GM18870 (cell line): ENCODE data around the gene C22orf39.
"Not testable (repeated sequence)": the region's sequence is repeated elsewhere in the genome, so short reads cannot be mapped to it uniquely, and the experiment has no call there.

Experiments used
- ATAC-seq: cut with Tn5 transposase; IDR thresholded peaks from one replicate; pipeline ENCODE4 v1.9.1; 2021; ENCODE audit warnings: moderate library complexity; ENCODE audit not compliant: unreplicated experiment

Gene C22orf39

GRCh38 chr22:19454156-19454555 lies 6.6 kb upstream of the C22orf39 start:
- no peak for ATAC-seq

DNA sequence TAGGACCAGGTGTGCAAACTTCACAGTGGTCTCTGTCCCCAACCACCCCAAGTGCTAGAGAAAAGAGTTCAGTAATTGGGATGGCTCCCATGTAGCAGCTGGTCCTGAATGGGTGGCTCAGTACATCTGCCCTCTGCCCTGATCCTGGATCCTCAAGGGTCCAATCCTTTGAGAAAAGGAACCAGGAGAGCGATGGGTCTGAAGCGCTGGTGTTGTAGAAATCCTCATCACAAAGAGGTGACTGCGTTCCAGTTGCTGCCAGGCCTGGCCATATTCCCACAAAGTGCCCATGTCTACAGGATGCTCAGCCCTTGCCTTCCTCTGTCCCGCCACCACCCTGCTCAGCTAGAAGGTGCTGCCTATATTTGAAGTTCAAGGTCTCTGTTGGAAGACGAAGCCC lies 6.2 kb upstream of the C22orf39 start:
- ATAC-seq, result no peak

- ATAC-seq, result no peak
Measured at GRCh38 chr22:19451570-19451969, 4.1 kb upstream of the C22orf39 start.

- ATAC-seq, result no peak
Measured at GRCh38 chr22:19450363-19451175, 3.1 kb upstream of the C22orf39 start.

DNA sequence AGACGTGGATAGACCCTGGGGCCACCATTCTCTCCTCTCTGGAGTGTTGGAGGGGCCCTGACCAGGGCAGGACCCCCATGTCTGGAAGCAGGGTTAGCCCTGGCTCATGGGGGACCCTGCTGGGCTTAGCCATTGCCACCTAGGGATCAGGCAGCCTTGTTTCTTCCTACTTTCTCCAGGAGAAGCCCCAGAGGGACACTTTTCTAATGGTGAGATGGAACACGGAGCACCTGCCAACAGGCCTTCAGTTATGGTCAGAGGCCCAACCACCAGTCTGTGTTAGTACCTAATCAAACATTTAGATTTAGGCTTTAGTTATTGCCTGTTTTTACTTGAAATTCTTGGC lies 1.9 kb upstream of the C22orf39 start:
- no peak for ATAC-seq

DNA sequence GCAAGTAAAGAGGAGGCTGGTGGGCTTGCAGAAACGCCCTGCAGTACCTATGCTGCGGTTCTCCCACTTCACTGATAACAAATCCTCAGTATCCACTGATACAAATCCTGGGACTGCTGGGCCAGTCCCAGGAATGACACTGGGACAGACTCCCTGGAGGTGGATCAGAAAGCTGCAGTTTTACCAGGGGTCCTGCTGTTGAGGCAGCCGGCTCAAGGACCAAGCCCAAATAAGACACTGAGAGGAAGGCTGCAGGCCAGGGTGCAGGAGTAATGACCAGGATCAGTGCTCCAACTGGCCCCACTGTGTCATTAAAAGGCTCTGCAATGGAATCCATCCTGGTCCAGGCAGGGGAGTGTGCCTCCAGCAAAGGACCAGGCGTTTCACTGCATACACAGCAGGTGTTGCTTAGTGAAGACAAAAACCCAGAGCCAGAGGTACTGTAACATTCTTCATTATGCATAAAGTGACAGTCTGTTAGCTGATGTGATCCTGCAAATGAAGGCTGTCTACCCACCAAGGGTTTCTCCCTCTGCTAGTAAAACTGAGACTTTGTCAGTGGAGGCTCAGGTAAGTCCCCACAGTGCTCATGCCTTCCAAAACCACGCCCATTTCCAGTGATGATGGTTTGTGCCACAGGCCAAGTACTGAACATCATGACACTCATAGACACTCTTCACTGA lies 1.4 kb upstream of the C22orf39 start:
- ATAC-seq, result no peak

DNA sequence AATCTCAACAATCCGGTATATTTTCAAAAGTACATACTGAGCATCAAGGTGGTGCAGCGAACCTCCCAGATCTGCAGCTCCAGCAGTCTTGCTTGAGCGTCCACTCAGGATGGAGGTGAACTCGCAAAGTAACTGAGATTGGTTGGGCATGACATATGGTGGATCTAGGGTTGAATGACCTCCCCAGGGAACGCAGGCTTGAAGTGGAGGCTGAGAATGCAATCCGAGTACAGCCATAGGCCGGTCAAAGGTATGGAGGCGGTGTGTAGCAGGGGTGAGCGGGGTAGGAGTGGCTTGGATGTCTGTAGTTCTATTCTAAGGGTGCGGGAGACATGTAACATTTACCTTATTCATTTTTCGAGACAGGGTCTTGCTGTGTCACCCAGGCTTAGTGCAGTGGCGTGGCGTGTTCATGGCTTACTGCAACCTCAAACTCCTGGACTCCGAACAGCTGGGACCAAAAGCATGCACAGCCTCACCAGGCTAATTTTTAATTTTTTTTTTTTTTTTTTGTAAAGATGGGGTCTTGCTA lies 631 bp upstream of the C22orf39 start:
- ATAC-seq, result peak; percentile 7

GRCh38 chr22:19446603-19447329 lies 745 bp downstream of the C22orf39 start:
- ATAC-seq, result no peak

DNA sequence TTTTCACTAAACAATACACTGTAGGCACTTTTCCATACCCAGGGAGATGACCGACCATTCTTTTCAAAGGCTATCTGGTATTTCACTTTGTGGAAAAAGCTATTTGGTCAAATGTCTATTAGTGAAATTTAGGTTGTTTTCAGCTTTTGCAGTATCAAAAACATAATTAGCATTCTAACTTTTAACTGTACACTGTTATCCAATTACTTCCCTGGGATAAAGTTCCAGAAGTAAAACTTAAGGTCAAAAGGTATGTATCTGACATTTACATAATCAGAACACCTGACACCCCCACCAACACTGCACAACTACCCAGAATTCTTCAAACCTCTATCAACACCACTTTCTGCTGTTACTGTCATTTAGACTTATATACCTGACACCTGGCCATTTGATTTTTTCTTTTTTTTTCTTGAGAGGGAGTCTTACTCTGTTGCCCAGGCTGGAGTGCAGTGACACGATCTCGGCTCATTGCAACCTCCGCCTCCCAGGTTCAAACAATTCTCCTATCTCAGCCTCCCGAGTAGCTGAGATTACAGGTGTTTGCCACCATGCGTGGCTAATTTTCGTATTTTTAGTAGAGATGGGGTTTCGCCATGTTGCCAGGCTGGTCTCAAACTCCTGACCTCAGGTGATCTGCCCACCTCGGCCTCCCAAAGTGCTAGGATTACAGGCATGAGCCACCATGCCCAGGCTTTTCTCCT lies 2.1 kb downstream of the C22orf39 start:
- not testable (repeated sequence) for ATAC-seq

- ATAC-seq, result no peak
Measured at GRCh38 chr22:19443544-19444211, 3.8 kb downstream of the C22orf39 start.

- ATAC-seq, result no peak
Measured at GRCh38 chr22:19442166-19442565, 5.3 kb downstream of the C22orf39 start.

- ATAC-seq, result no peak
Measured at GRCh38 chr22:19440411-19441195, 6.9 kb downstream of the C22orf39 start.

GRCh38 chr22:19438298-19438697 lies 9.2 kb downstream of the C22orf39 start:
- ATAC-seq, result no peak

- not testable (repeated sequence) for ATAC-seq
Measured at GRCh38 chr22:19436444-19437161, 10.9 kb downstream of the C22orf39 start.

DNA sequence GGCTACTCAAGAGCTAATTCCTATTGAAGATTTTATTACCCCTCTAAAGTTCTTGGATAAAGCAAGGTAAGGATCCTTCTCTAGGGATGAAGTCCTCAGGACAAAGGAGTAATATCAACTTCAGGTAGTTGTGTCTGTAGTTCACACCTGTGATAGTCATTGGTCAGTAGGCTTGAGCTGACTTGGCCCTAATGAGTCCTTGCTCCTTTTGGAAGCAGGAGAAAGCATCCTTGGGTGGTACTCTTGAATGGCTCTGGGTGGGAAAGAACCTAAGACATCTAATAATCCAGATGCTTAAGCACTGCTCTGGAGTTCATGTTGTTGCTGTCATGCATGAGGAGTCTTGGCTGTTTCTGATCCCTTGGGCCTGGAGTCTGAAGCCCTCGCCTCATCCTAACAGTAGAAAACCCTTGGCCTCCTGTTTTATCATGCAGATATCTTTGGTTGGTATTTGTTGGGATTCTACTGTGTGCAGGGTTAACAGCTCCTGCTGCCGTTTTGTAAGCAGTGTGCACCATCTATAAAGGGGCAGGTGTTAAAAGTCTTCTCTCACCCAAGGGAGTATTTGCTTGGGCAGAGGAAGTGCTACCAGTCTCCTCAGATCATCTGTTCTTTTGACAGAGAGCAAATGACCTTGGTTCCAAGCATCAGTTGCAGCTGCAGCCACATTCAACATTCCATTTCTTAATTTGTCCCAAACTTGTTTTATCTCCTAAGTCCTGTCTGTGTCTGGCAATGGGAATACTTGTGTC lies 12.5 kb downstream of the C22orf39 start:
- no peak for ATAC-seq

GRCh38 chr22:19434401-19434800 lies 13.1 kb downstream of the C22orf39 start:
- no peak for ATAC-seq

DNA sequence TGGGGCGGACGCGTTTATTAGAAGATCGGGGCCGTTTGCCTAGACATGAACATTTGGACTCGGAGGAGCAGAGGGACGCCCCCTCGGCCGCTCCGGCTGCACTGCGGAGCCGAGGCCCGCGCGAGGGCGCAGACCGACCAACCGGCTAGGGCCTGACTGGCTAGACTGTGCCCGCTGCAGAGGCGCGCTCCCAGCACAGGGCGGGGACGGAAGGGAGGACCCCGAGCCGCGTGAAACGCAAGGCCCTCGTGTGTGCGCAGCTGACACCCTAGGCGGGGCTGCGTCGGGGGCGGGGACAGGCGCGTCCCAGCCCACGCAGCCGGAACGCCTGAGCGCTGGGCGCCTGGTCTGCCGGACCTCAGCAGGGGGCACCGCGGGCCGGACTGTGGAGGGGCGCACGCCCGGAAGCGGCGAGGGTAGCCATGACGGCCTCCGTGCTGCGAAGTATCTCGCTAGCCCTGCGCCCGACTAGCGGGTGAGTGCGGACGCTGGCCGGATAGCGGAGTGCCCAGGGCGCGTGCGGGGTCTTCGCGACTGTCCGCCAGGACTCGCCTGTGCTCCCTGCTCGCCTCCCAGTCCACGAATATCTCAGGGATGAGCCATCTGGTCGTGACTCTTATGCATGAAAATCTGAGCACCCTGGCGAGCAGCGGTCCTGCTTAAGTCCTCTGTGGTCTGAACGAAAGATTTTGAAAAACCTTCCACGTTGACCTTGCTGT lies 15.2 kb downstream of the C22orf39 start, which contains the start of gene MRPL40:
MRPL40 (plus strand) TSS at position 413 of the 719 bp plus-strand sequence; CDS start at position 423, 10 bp downstream.
- ATAC-seq, result peak; percentile 38
